NK-92 (cell line): Measurements from ENCODE around the gene SULT2B1.
"Not testable (repeated sequence)": the region's sequence is repeated elsewhere in the genome, so short reads cannot be mapped to it uniquely, and the experiment has no call there.

Experiments used
- DNase-seq: peaks from one replicate; lab custom pipeline; 2025; ENCODE audit not compliant: unreplicated experiment; lab: John Stamatoyannopoulos, UW

The SULT2B1 gene

DNA sequence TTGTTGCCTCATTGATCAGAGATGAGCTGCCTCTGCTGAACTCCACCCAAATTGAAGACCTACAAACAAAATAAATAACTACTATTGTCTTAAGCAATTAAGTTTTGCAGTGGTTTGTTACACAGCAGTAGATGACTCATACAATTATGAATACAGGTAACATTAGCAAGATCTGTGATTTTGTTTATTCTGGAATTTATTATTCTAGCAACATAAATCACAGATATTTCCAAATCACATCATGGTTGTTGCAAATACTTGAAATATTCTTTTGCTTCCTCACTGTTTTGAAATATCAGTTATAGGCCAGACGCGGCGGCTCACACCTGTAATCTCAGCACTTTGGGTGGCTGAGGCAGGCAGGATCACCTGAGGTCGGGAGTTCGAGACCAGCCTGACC lies 27.2 kb upstream of the SULT2B1 start:
- no peak for DNase-seq

DNA sequence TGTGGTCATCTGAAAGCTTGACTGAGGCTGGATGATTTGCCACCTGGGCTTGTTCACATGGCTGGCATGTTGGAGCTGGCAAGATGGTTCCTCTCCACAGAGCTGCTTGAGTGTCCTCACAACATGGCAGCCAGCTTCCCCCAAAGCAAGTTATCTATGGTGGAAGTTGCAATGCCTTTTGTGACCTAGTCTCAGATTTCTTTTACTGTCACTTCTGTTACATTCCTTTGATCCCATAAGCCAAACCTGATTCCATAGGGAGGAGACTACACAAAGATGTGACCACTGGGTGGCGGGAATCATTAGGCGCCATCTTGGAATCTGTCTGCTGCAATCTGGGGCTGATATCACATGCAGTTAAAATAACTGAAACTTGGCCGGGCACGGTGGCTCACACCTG lies 22.8 kb upstream of the SULT2B1 start:
- DNase-seq = no peak

- DNase-seq = no peak
Observed at GRCh38 chr19:48530066-48530720, 21.8 kb upstream of the SULT2B1 start.

GRCh38 chr19:48530770-48531169 lies 21.2 kb upstream of the SULT2B1 start:
- no peak for DNase-seq

GRCh38 chr19:48533770-48534169 lies 18.2 kb upstream of the SULT2B1 start:
- DNase-seq = no peak

DNA sequence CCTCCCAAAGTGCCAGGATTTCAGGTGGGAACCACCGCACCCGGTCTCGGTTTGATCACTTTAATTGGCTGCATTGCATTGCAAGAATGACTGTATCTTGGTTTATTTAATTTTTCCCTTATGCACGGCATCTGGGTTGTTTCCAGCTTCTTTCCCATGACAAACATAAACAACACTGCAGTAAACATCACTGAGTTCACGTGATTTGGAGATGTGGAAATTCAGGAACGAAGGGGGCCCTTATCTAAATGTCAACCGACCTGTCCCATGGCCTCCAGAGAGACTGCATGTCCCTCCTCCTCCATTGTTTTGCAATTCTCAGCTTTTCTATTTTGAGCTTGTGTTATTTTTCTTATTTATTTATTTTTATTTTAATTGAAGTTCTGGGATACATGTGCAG lies 14.4 kb upstream of the SULT2B1 start:
- DNase-seq = no peak

- DNase-seq = not testable (repeated sequence)
Observed at GRCh38 chr19:48538057-48538456, 13.9 kb upstream of the SULT2B1 start.

DNA sequence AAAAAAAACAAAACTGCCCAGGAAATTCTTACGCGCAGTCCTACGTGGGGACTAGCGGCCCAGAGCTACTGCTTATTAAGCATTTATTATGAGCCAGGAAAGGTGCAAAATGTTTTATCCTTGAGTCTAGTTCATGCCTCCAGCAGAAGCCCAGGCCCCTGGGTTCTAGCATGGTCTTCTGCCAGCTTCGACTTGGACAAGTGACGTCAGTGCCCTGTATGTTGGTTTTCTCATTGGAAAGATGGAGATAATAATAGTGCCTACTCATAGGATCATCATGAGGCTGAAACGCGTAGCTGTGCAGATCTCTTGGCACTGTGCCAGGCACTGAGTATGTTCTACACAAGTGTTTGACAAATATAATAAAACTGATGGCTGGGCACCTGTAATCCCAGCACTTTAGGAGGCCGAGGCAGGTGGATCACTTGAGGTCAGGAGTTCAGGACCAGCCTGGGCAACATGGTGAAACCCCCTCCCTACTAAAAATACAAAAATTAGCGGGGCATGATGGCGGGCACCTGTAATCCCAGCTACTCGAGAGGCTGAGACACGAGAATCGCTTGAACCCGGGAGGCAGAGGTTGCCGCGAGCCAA lies 12.4 kb upstream of the SULT2B1 start:
- DNase-seq = no peak

DNA sequence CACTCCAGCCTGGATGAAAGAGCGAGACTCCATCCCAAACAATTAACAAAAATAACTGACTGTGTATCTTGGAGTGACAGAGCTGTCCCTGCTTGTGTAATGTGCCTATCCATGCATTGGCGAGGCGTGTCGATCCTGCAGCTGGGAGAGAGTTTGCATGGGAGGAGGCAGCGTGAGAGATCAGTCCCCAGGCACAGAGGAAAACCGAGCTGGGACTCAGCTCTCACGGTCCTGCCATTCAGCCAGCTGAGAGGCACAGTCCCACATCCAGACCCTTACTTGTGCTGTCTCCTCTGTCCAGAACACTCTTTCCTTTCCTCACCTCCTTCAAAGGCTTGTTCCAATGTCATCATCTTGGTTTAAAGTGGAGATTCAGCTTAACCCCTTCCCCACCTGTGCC lies 11.9 kb upstream of the SULT2B1 start:
- no peak for DNase-seq

DNA sequence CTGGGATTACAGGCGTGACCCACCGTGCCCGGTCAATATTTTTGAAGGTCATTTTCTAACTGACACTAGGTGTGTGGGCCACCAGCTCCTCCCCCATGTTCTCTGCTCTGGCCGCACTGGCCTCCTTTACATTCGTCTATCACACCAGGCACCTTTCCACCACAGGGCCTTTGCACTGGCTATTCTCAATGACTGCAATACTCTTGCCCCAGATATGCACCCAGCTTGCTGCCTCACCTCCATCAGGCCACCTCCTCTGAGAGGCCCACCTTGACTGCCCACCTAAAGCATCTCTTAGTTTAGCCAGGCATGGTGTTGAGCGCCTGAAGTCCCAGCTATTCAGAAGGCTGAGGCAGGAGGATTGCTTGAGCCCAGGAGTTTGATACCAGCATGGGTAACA lies 10.2 kb upstream of the SULT2B1 start:
- no peak for DNase-seq

DNA sequence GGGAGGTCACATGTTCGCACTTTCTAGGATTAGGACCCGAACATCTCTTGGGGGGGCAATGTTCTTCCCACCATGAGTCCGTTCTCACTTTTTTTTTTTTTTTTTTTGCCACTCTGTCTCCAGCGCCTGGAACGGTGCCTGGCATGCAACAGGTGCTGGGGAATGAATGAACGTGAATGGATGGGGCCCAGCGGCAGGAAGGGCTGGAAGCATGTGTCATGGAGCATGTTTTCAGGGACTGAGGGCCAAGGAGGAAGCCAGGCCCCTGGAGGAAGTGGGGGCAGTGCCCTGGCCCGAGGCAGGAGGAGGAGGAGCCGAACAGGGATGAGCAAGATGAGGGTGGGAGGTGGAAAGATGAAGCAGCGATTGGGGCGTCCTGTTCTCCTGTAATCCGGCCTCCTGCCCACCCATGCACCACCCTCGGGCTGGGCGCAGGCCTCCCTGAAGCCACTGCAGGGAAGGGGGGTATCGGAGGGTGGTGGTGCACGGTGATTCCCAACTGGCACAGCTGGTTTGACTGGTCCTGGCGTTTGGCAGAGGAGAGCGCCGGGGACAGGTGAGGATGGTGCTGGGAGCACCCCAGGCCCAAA lies 8.8 kb upstream of the SULT2B1 start:
- no peak for DNase-seq

GRCh38 chr19:48544856-48545750 lies 6.9 kb upstream of the SULT2B1 start:
- no peak for DNase-seq

DNA sequence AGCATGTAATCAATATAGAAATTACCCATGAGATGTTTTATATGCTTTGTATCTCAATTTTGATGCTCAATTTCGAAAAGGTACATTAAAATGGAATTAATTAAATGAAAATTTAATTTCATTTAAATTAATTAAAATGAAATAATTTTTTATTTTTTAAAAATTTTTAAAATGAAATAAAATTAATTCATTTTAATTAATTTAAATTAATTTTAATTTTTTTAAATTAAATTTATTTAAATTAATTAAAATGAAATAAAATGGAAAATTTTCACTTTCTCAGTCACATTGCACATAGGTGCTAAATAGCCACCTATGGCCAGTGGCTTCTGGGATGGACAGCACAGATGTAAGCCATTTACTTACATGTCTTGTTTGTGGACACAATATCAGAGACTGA lies 4.2 kb upstream of the SULT2B1 start:
- no peak for DNase-seq

GRCh38 chr19:48548253-48548911 lies 3.6 kb upstream of the SULT2B1 start:
- no peak for DNase-seq

GRCh38 chr19:48549380-48549779 lies 2.6 kb upstream of the SULT2B1 start:
- no peak for DNase-seq

DNA sequence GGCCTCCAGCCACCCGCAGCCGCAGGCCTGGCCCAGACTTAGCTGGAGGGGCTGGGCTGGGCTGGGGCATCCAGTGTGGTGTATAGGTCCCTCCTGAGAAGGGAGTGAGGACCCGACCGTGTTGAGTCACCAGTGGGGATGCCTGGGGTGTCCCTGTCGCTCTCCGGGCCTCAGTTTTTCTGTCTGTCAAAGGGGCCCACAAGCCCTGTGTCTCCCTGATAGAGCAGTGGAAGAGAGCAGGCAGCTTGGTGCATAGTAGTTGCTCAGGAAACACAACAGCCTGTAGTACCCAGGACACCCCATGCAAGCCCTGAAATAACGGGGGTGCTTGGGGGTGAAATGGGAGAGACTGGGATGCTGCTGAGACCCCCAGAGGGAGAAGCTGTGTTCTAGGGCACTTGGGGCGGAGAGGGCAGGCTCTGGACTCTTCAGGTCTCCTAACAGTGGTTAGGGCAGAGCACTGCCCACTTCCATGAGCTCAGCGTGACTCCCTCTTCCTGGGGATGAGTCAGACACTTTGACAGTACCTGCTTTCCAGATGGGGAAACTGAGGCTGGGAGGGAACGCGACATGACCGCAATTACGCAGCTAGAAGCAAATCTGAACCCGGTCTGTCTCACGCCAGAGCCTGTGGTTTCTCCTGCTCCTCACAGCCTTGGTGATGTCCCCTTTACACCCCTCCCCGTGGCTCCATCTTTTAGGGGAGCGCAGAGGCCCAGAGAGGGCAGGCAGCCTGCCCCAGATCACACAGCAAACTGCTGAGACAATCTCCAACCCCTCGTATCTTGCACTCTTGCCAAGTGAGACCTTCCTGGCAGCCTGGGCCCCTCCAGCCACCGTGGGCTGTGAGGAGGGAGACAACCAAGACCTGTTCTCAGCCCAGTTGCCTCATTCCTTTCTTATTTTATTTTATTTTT lies 692 bp downstream of the SULT2B1 start:
- no peak for DNase-seq

- no peak for DNase-seq
Observed at GRCh38 chr19:48553676-48554384, 1.9 kb downstream of the SULT2B1 start.

DNA sequence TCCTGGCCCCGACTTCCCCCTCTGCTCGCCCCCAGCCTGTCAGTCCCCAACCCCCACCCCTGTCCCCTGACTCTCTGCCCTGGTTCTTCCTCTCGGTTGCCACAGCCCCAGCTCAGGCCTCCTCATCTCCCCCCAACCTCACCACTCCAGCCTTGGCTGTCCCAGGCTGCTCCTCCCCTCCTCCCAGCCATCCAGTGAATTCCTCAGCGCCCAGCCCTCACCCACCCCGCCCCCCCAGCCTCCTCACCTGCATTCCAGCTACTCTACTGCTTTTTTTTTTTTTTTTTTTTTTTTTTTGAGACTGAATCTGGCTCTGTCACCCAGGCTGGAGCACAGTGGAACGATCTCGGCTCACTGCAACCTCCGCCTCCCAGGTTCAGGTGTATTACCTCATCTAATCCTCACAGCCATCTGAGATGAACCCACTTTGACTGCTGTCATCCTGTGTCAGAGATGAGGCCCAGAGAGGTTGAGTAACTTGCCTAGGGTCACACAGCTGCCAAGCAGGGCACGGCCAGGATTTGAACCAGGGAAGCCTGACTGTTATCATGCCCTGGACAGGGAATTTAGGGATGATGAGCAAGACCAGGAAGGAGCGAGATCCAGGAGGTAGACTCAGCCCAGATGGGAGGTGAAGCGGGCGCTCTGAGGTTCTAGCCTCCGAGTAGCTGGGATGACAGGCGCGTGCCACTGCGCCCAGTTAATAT lies 2.6 kb downstream of the SULT2B1 start:
- DNase-seq = no peak

DNA sequence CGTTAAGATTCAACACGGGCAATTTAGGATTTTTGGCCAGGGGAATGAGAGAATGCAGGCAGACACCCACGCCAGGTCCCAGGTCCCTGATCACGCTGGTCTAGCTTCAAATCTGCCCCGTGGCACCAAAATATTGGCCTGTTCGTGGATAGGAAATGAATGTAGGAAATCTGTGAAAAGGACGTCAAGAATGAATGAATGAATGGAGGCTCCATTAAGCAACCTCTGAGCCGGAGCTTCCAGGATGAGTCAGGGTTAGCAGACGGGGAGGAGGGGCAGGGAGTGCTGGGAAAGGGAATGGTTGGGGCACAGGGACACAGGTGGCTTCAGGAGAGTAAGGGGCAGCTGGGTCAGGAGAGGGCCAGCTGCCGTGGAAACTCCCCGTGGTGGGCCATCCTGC lies 4.2 kb downstream of the SULT2B1 start:
- no peak for DNase-seq
